Naive thymus-derived CD4-positive, alpha-beta T cell (primary cell): ENCODE results near the gene TMPRSS13. TPM values are rescaled to one million over a fixed set of nuclear protein-coding genes. Genes with fewer than 3 reads are reported as not detected.
A peak's percentile ranks its signal among the peaks of the same experiment; 100 is the strongest.

Experiments used
- ATAC-seq: fragments of 150-1000 bp; cut with Tn5 transposase; 2 replicates; pipeline ENCODE4 v1.10.0; 2021; ENCODE audit warnings: mild to moderate bottlenecking, moderate library complexity
- CTCF ChIA-PET: fragments of 350-600 bp; sonication (Branson Sonifier 250); formaldehyde crosslinking; loops from one replicate; lab custom pipeline; 2021; ENCODE audit warnings: antibody characterized with exemption; lab: Charles Lee
- POLR2A ChIA-PET: fragments of 350-600 bp; sonication (Branson Sonifier 250); formaldehyde crosslinking; loops from one replicate; lab custom pipeline; 2021; ENCODE audit warnings: antibody characterized with exemption, inconsistent platforms; lab: Charles Lee
- DNase-seq, 9 donors: peaks; one replicate each; pipeline versions ENCODE4 v3.0.0 to v3.0.0-alpha.2; 2020 to 2022; ENCODE audit warnings: mixed read lengths in 1 of 9
- H3K27ac ChIP-seq: one replicate; pipeline ENCODE4 v1.7.0; 2013; ENCODE audit warnings: mild to moderate bottlenecking, low read depth, low read length, moderate library complexity
- H3K27me3 ChIP-seq, 2 donors: one replicate each; pipeline ENCODE4 v1.7.0; 2013; ENCODE audit warnings: low read length in 2 of 2, mild to moderate bottlenecking in 2 of 2, moderate library complexity in 2 of 2; ENCODE audit not compliant: control insufficient read depth in 2 of 2, insufficient read depth in 2 of 2
- H3K36me3 ChIP-seq, 3 experiments: 1 replicate in 2 of 3; 2 replicates in 1 of 3; pipeline ENCODE4 v1.7.0; 2013; ENCODE audit warnings: low read length in 3 of 3, mild to moderate bottlenecking in 3 of 3, moderate library complexity in 1 of 3; ENCODE audit not compliant: insufficient read depth in 3 of 3, control insufficient read depth in 2 of 3
- H3K4me1 ChIP-seq, 2 donors: one replicate each; pipeline ENCODE4 v1.7.0; 2013; ENCODE audit warnings: low read length in 2 of 2, mild to moderate bottlenecking in 2 of 2, moderate library complexity in 1 of 2; ENCODE audit not compliant: control insufficient read depth in 2 of 2, insufficient read depth in 2 of 2
- H3K4me3 ChIP-seq: 2 replicates; pipeline ENCODE4 v1.7.0; 2013; ENCODE audit warnings: mild to moderate bottlenecking, low read length
- H3K9me3 ChIP-seq, 3 experiments: 1 replicate in 2 of 3; 2 replicates in 1 of 3; pipeline ENCODE4 v1.7.0; 2013; ENCODE audit warnings: low read length in 3 of 3; ENCODE audit not compliant: control insufficient read depth in 2 of 3
- H3K27ac Mint-ChIP-seq, 9 donors: one replicate each; pipeline ENCODE4 v1.8.0; 2020 to 2022; ENCODE audit warnings: mixed read lengths in 9 of 9, mild to moderate bottlenecking in 8 of 9, moderate library complexity in 5 of 9, inconsistent platforms in 2 of 9
- H3K27me3 Mint-ChIP-seq, 5 donors: one replicate each; pipeline ENCODE4 v1.8.0; 2021 to 2022; ENCODE audit warnings: mixed read lengths in 5 of 5, mild to moderate bottlenecking in 1 of 5
- H3K36me3 Mint-ChIP-seq, 5 donors: one replicate each; pipeline ENCODE4 v1.8.0; 2020 to 2022; ENCODE audit warnings: mixed read lengths in 5 of 5, mild to moderate bottlenecking in 3 of 5, inconsistent platforms in 1 of 5
- H3K4me1 Mint-ChIP-seq, 7 donors: one replicate each; pipeline ENCODE4 v1.8.0; 2020 to 2022; ENCODE audit warnings: mixed read lengths in 7 of 7, mild to moderate bottlenecking in 3 of 7, inconsistent platforms in 1 of 7
- H3K4me3 Mint-ChIP-seq, 10 donors: one replicate each; pipeline ENCODE4 v1.8.0; 2020 to 2022; ENCODE audit warnings: mild to moderate bottlenecking in 10 of 10, mixed read lengths in 10 of 10, moderate library complexity in 6 of 10, inconsistent platforms in 2 of 10
- H3K9me3 Mint-ChIP-seq, 11 donors: one replicate each; pipeline ENCODE4 v1.8.0; 2020 to 2022; ENCODE audit warnings: mixed read lengths in 11 of 11, mild to moderate bottlenecking in 4 of 11, inconsistent platforms in 1 of 11, moderate library complexity in 1 of 11
- intact Hi-C, 2 donors: fragments of 100-400 bp; cut with micrococcal nuclease; formaldehyde crosslinking; loops; one replicate each; pipeline ENCODE4 v1.15.1; 2023
- polyA plus RNA-seq, 2 donors: library from polyadenylated mRNA; unstranded; fragments of 300-500 nt; fragmentation: Illumina TruSeq; gene quantifications; one replicate each; pipeline ENCODE4 v1.2.3, GENCODE V29; 2021
- total RNA-seq, 6 experiments: library from RNA in 5 of 6; stranded (reverse) in 5 of 6; gene quantifications; 1 replicate in 5 of 6; 2 replicates in 1 of 6; pipeline ENCODE4 v1.2.3 and lab custom pipeline; 2021 to 2026

Gene TMPRSS13
- total and polyA plus RNA-seq, 7 experiments from 2014 or later: 0.47 to 4.1 (median 3.0) TPM

DNA sequence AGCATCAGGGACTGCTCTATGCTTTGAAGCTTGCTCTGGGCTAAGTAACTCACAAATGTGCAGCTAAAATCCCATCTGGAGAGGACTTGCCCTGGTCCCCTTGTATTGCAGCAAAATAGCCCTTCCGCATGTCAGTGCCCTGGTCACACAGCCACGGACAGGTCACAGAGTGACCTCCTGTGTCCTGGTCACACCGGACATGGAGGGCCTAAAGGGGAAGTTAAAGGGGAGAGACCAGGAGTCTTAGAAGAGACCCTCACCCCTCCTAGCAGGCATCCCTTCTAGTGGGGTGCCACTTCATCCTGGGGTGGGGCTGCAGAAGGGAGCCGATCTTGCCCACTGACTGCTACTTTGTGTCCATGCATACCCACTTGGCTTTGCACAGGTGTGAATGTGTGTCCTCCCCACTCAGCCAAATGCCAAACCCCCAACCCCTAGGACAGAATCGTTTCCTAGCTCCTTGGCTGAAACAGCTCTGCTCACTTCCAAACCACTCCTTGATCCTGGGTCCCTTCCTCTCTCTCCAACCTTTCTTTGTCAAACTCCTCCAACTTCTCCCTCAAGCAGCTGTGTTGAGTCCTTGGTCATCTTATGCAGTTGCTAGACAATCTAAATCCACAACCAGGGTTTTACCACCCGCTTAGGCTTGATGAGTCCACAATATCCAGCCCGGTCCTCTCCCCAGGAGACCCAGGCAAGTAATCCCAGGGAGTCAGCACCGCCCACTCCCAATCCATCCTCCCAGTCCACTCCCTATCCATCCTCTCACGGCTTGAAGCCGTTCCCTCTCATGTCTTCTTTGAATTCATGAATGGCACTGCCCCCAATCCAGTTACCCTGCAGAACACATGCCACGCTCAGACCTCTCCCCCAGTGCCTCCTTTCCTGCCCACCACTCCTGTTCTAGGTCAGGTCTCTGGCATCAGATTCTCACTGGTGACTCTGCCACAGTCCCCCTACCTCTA, 49.4 kb downstream of the TMPRSS13 start:
- Histone ChIP-seq H3K27ac (no peak overlapping the region), H3K36me3 (no peaks in the 10 kb centered on the region), H3K9me3 (no peaks in the 10 kb centered on the region), H3K27me3 (peaks cover 15% of the 10 kb centered on the region in 2 donors), H3K4me3 (no peak overlapping the region), H3K4me1 (peaks cover 12 to 15% of the 10 kb centered on the region in 2 donors)
- intact Hi-C loops: no loop called here
- Mint-ChIP-seq H3K4me3 (no peak overlapping the region), H3K27ac (no peak overlapping the region), H3K4me1 (peaks cover 13 to 23% (median 19%) of the 10 kb centered on the region in 7 donors), H3K36me3 (peaks cover 0 to 3% (median 0%) of the 10 kb centered on the region in 5 donors), H3K27me3 (peaks cover 37 to 82% (median 48%) of the 10 kb centered on the region in 5 donors), H3K9me3 (peaks cover 0 to 2% (median 0%) of the 10 kb centered on the region in 11 donors)
- DNase-seq (no peak), ATAC-seq (no peak)
- ChIA-PET CTCF (no interaction called here), POLR2A (no interaction called here)

DNA sequence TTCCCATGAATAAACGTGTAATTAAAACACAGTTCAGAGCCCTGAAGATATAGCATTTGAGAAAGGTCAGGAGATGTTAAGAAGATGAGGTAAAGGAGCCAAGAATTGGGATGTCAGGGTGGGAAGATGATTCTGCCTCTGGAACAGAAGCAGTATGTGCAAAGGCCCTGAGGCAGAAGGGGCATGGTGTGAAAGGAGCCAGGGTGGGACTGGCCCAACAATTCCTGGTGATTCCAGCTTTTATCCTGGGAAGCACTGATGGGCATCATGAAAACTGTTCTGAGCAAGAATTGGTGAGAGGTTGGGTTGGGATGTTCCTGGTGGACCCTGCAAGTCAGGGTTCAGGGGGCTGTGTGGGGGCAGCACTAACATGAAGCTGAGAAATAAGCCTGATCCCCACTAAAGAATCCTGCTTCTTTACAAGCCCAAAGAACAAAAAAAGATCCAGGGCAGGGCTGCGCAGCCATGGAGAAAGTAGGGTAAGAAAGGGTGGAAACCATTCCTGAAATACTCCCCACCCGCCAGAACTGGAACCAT, 50.2 kb downstream of the TMPRSS13 start:
- Mint-ChIP-seq H3K4me1 (peaks cover 18 to 28% (median 22%) of the 10 kb centered on the region in 7 donors), H3K9me3 (peaks cover 0 to 2% (median 0%) of the 10 kb centered on the region in 11 donors), H3K36me3 (peaks cover 0 to 4% (median 0%) of the 10 kb centered on the region in 5 donors), H3K4me3 (no peak overlapping the region), H3K27ac (no peak overlapping the region), H3K27me3 (peaks cover 45 to 85% (median 53%) of the 10 kb centered on the region in 5 donors)
- Histone ChIP-seq H3K4me3 (no peak overlapping the region), H3K27ac (no peak overlapping the region), H3K4me1 (peaks cover 12 to 23% of the 10 kb centered on the region in 2 donors), H3K27me3 (peaks cover 15 to 20% of the 10 kb centered on the region in 2 donors), H3K9me3 (no peaks in the 10 kb centered on the region), H3K36me3 (no peaks in the 10 kb centered on the region)
- POLR2A ChIA-PET: no interaction called here
- intact Hi-C loops: no loop called here
- no peak for DNase-seq
- ATAC-seq: no peak
- CTCF ChIA-PET: no interaction called here

DNA sequence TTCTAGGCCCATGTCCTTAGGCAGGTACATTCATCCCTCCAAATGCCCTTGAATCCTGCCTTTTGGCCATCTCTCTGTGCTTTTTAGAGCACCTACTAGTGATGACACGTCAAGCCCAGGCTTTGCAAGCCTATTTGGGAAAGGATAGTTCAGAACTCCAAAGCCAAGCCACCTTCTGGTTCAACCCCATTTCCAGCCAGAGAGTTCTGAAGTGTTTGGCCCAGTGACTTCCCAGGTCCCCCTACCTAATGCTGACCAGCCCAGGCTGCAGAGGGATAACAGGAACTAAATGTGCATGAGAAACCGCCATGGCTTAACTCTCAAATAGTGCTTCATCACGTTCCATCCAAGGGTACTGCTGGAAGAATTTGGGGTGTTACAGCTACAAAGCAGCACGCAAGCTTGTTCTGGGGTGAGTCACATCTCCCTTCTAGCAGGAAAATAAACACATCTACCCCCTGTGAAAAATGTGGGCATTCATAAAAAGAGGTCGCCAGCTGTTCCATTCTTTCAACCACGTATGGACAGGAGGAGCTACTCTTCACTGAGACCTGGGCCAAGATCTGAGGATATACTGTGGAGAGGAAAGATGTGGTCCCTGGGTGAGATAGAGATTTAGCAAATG, 50.8 kb downstream of the TMPRSS13 start:
- Histone ChIP-seq H3K27ac (no peak overlapping the region), H3K27me3 (peaks cover 15 to 22% of the 10 kb centered on the region in 2 donors), H3K36me3 (no peaks in the 10 kb centered on the region), H3K9me3 (no peaks in the 10 kb centered on the region), H3K4me1 (peaks cover 12 to 28% of the 10 kb centered on the region in 2 donors), H3K4me3 (no peak overlapping the region)
- POLR2A ChIA-PET: no interaction called here
- Mint-ChIP-seq H3K4me3 (peak overlapping the region in 4 of 10 donors; percentile 2 to 25 (median 10)), H3K27me3 (peaks cover 51 to 84% (median 59%) of the 10 kb centered on the region in 5 donors), H3K4me1 (peaks cover 21 to 32% (median 25%) of the 10 kb centered on the region in 7 donors), H3K36me3 (peaks cover 0 to 4% (median 0%) of the 10 kb centered on the region in 5 donors), H3K27ac (no peak overlapping the region), H3K9me3 (peaks cover 0 to 2% (median 0%) of the 10 kb centered on the region in 11 donors)
- CTCF ChIA-PET: no interaction called here
- DNase-seq (no peak), ATAC-seq (no peak)
- intact Hi-C loops: no loop called here

DNA sequence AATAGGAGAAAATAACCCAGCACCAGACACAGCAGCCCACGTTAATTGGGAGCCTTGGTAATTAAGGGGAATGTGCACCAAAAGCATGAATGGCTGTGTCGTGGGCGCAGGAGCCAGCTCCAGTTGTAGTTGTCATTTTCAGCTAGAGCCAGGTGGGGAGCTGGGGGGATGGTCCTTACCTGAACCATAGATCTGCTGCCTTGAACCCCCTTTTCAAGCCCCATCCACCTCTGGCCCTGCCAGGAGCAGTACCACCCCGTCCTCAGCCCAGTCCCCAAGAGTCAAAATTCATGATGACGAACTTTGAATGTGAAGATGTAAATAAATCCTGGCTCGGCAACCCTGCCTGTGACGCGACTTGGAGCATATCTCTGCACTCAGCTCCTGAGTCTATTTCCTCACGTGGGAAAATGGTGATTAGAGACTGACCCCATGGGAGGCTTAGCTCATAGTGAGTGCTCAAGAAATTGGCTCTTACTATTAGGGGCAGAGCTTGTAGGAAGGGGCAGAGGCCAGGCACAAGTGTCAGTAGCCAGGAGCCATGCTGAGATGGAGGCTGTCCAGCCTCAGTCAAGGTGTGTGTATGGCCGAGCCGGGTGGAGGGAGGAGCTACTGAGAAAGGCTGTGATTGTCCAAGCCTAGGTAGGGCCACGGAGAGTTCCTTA, 52.0 kb downstream of the TMPRSS13 start:
- ChIA-PET CTCF (interaction anchor here (1.1 kb wide), 1 partner anchor 176 kb away, joined by 3 read pairs; no protein-coding TSS in a partner anchor), POLR2A (no interaction called here)
- no peak overlapping the region for H3K27ac Mint-ChIP-seq
- H3K4me3 ChIP-seq: no peak overlapping the region
- H3K27ac ChIP-seq: no peak overlapping the region
- intact Hi-C loops: no loop called here
- H3K4me3 Mint-ChIP-seq: peak overlapping the region; percentile 50 to 93 (median 72)
- H3K4me1 ChIP-seq: peaks cover 12 to 29% of the 10 kb centered on the region in 2 donors
- peaks cover 62 to 80% (median 65%) of the 10 kb centered on the region in 5 donors for H3K27me3 Mint-ChIP-seq
- peaks cover 0 to 2% (median 0%) of the 10 kb centered on the region in 11 donors for H3K9me3 Mint-ChIP-seq
- H3K36me3 Mint-ChIP-seq: peaks cover 0 to 4% (median 0%) of the 10 kb centered on the region in 5 donors
- H3K9me3 ChIP-seq: no peaks in the 10 kb centered on the region
- H3K36me3 ChIP-seq: no peaks in the 10 kb centered on the region
- H3K4me1 Mint-ChIP-seq: peaks cover 23 to 38% (median 25%) of the 10 kb centered on the region in 7 donors
- peaks cover 15 to 22% of the 10 kb centered on the region in 2 donors for H3K27me3 ChIP-seq
- ATAC-seq (no peak), DNase-seq (no peak)

- peak within 1 kb of the TSS in 2 of 9 donors; percentile 42 to 49 for H3K27ac Mint-ChIP-seq
- H3K4me3 ChIP-seq: peak within 1 kb of the TSS; percentile 59
- H3K27ac ChIP-seq: no peak within 1 kb of the TSS
- DNase-seq (peak in 1 of 9 donors; percentile 11), ATAC-seq (no peak)
- H3K4me3 Mint-ChIP-seq: peak within 1 kb of the TSS; percentile 50 to 93 (median 82)
- H3K27me3 ChIP-seq: peaks cover 15 to 22% of the 10 kb centered on the region in 2 donors
- H3K4me1 Mint-ChIP-seq: peaks cover 23 to 38% (median 28%) of the 10 kb centered on the region in 7 donors
- ChIA-PET CTCF (interaction anchor here (1.1 kb wide), 1 partner anchor 177 kb away, joined by 3 read pairs; no protein-coding TSS in a partner anchor), POLR2A (no interaction called here)
- H3K27me3 Mint-ChIP-seq: peaks cover 67 to 81% (median 68%) of the 10 kb centered on the region in 5 donors
- H3K4me1 ChIP-seq: peaks cover 12 to 29% of the 10 kb centered on the region in 2 donors
- intact Hi-C loops: no loop called here
- no peaks in the 10 kb centered on the region for H3K9me3 ChIP-seq
- H3K36me3 ChIP-seq: no peaks in the 10 kb centered on the region
- H3K9me3 Mint-ChIP-seq: peaks cover 0 to 2% (median 0%) of the 10 kb centered on the region in 11 donors
- H3K36me3 Mint-ChIP-seq: peaks cover 0 to 4% (median 0%) of the 10 kb centered on the region in 5 donors
These were observed 52.7 kb downstream of the TMPRSS13 start, which contains the start of gene FXYD6 for GRCh38 chr11:117876341-117877119. FXYD6 (minus strand) TSS chr11:117876658; CDS start chr11:117842776, 33,882 bp downstream.
